GM10248 (cell line): ENCODE data around the gene USP10.

Experiments
- CTCF ChIA-PET: fragments of 300-600 bp; sonication (Branson Sonifier 250); formaldehyde crosslinking; extraction: SDS; loops from one replicate; lab custom pipeline; 2021; ENCODE audit warnings: antibody characterized with exemption; lab: Yijun Ruan, JAX
- POLR2A ChIA-PET: fragments of 350-650 bp; sonication (Branson Sonifier 250); formaldehyde crosslinking; extraction: SDS; loops from one replicate; lab custom pipeline; 2020; ENCODE audit warnings: antibody characterized with exemption; lab: Yijun Ruan, JAX
- DNase-seq: peaks from one replicate; pipeline ENCODE4 v3.0.0; 2012; ENCODE audit errors: extremely low spot score
- TF ChIP-seq, protein P1 (sequence below): IDR thresholded peaks from 2 replicates; pipeline ENCODE4 v1.5.1; 2012; ENCODE audit warnings: mild to moderate bottlenecking, low read depth; ENCODE audit errors: extremely low read depth, missing control alignments, control extremely low read depth

Gene USP10

GRCh38 chr16:84756830-84757229 lies 57.0 kb downstream of the USP10 start:
- ChIA-PET POLR2A (no interaction called here), CTCF (interaction anchor here (0.7 to 8.1 kb wide), 4 partner anchors 193 to 214 kb away, joined by 3 to 121 read pairs (median 6); no protein-coding TSS in a partner anchor)
- no peak for DNase-seq
- TF ChIP-seq, protein P1, sequence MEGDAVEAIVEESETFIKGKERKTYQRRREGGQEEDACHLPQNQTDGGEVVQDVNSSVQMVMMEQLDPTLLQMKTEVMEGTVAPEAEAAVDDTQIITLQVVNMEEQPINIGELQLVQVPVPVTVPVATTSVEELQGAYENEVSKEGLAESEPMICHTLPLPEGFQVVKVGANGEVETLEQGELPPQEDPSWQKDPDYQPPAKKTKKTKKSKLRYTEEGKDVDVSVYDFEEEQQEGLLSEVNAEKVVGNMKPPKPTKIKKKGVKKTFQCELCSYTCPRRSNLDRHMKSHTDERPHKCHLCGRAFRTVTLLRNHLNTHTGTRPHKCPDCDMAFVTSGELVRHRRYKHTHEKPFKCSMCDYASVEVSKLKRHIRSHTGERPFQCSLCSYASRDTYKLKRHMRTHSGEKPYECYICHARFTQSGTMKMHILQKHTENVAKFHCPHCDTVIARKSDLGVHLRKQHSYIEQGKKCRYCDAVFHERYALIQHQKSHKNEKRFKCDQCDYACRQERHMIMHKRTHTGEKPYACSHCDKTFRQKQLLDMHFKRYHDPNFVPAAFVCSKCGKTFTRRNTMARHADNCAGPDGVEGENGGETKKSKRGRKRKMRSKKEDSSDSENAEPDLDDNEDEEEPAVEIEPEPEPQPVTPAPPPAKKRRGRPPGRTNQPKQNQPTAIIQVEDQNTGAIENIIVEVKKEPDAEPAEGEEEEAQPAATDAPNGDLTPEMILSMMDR = no peak

GRCh38 chr16:84758627-84759026 lies 58.8 kb downstream of the USP10 start:
- no peak for DNase-seq
- CTCF ChIA-PET = interaction anchor here (0.9 to 5.4 kb wide), 5 partner anchors 10 to 212 kb away, joined by 3 to 33 read pairs (median 12); no protein-coding TSS in a partner anchor
- TF ChIP-seq, protein P1 = no peak
- POLR2A ChIA-PET = no interaction called here

DNA sequence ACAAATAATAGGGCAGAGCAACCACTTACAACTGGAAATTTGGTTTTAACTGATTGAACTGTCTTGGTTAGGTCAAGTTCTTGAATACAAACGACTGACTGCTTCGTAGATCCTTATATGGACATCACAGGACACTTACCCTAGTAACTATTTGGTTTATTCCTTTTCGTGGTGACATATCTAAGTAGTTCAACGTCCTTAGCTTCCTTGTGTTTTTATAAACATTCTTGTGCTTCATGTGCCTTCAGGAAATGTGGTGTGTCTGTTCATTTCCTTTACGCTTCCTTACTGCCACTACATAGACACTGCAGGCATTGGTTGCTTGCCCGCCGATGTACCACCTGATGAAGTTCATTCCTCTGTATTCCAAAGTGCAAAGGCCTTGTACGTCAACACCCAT lies 59.3 kb downstream of the USP10 start:
- POLR2A ChIA-PET = no interaction called here
- TF ChIP-seq, protein P1 = no peak
- no peak for DNase-seq
- CTCF ChIA-PET = interaction anchor here (0.9 to 5.4 kb wide), 6 partner anchors 11 to 212 kb away, joined by 3 to 33 read pairs (median 8); no protein-coding TSS in a partner anchor

- DNase-seq = no peak
- CTCF ChIA-PET = interaction anchor here (1.0 to 5.4 kb wide), 7 partner anchors 9 to 211 kb away, joined by 3 to 33 read pairs (median 5); no protein-coding TSS in a partner anchor
- POLR2A ChIA-PET = no interaction called here
- TF ChIP-seq, protein P1 = no peak
Measured at GRCh38 chr16:84759906-84760305, 60.1 kb downstream of the USP10 start.

DNA sequence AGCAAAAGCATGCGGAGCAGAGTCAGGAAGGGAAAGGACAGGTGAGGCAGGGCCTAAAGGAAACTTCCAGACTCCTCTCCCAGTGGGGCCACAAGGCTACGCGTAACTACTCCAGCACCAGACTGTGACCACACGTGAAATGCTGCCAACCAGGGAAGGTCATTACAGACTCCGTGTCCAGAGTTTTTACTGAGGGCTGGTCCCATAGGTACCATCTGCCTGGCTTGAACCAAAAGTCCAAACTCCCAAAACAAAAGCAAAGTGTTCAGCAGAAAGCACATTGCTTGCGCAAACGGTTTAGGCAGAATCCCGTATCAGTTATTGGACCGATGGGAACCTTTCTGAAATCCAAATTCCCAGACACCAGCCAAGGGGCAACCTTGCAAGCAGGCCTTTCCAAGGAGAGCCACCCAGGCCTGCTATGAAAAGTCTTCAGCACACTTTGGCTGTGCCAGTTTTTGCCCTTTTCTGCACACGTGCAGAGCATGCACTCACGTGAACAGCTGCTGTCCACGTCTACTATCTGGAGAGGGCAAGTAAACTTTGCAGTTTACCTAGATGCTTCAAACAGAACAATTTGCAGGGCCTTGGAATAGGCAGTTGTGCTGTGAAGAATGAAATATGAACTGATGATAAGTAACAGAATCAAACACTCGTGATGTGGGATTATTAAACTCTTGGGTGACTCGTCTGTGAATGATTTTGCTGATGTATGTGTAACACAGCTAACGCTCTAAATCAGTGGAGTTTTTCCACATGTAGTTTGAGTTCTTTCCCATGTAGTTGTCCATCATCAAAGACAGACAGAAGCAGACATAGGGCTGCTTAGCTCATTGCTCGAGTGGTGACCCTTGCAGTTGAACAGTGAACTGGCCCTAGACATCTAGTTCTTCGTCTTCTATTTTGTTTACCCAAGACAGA lies 61.9 kb downstream of the USP10 start:
- TF ChIP-seq, protein P1 = no peak
- DNase-seq = no peak
- ChIA-PET POLR2A (no interaction called here), CTCF (interaction anchor here (1.0 to 5.4 kb wide), 4 partner anchors 8 to 192 kb away, joined by 3 to 33 read pairs (median 20); no protein-coding TSS in a partner anchor)

GRCh38 chr16:84763164-84763563 lies 63.4 kb downstream of the USP10 start:
- DNase-seq = no peak
- TF ChIP-seq, protein P1 = no peak
- CTCF ChIA-PET = interaction anchor here (1.2 to 5.4 kb wide), 3 partner anchors 9 to 189 kb away, joined by 4 to 33 read pairs (median 18); no protein-coding TSS in a partner anchor
- POLR2A ChIA-PET = no interaction called here
